CD4-positive, alpha-beta T cell treated with Interleukin-1 beta for 1 hour (primary cell): ENCODE measurements around the gene S100A16.
"Not testable (repeated sequence)": the region's sequence is repeated elsewhere in the genome, so short reads cannot be mapped to it uniquely, and the experiment has no call there.

ENCODE experiments used
- DNase-seq, 2 donors: peaks; one replicate each; pipeline ENCODE4 v3.0.0-alpha.2; 2020 to 2022

Gene S100A16

DNA sequence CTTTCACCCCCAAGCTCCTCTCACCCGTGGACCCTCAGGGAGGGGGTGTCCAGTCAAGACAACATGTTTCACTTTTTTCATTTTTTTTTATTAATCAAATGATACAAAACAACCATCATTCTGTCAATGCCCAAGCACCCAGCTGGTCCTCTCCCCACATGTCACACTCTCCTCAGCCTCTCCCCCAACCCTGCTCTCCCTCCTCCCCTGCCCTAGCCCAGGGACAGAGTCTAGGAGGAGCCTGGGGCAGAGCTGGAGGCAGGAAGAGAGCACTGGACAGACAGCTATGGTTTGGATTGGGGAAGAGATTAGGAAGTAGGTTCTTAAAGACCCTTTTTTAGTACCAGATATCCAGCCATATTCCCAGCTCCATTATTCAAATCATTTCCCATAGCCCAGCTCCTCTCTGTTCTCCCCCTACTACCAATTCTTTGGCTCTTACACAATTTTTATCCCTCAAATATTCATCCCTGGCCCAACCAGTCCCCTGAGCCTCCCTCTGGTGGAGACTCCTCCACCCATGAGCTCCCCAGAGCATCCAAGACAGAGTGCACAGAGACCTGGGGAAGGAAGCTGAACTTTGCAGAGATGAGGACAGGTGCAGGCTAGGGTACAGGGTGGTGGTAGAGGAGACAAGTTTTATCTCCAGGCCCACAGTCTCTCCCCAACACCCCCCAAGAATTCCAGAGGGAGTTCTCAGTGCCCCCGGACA lies 1.4 kb upstream of the S100A16 start:
- DNase-seq, result no peak

DNA sequence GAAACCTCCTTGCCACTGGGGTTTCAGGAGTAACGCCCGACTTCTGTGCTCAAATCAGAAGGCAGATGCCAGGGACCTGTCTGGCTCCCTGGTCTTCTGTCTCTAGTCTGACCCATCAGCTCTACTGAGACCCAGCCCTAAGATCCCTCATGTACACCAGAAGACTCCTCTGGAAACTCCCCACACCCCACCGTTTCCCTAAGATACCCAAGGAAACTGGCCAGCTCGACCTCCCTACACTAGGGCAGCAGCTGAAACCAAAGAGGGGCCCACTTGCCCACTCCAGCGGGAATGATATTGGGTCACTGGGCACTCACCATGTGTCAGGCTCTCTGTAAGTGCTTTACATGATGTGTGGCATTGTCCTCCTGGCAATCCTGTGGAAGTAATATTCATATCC lies 469 bp upstream of the S100A16 start:
- no peak for DNase-seq

DNA sequence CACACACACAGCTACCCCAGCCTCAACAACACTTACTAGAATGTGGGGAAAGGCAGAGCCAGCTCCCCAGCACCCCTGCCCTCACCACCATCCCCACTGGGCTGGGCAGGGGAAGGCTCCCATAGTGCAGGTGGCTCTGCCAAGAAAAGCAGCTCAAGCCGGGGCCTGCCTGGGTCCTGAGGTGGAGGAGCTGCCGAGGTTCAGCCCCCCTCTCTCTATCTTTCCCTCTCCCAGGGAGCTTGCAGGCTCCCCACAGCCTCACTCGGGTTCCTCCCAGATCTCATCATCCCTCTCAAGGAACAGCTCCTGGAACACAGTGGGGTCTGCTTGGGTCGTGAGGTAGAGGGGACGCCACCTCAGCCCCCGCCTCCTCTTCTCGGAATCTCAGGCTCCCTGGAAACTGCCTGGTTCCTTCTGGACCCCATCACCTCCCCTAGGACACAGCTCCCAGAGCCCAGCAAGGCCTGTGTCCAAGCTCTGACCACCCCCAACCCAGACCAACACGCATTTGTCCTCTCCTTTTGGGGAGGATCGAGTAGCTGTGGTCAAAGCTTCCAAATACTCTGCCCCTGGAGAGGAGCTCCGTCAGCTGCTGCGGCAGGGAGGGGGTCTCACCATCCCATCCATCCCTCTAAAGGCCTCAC lies 704 bp downstream of the S100A16 start:
- DNase-seq, result no peak

DNA sequence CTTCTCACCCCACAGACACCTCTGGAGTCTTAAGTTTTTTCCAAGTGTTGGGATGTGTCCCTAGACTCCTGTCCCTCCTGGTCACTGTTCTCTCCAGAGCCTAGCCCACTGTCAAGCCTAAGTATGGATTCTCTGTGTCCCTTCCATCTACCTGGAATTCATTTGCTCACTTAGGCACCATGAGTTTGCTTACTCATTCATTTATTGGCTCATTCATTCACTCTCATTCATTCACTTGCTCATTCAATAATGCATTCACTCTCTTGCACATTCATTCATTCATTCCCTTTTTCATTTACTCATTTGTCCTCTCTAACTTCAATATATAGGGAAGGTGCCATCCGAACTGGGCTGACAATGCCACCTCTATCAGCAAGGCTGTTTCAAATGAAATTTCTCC lies 1.6 kb downstream of the S100A16 start:
- DNase-seq, result no peak

DNA sequence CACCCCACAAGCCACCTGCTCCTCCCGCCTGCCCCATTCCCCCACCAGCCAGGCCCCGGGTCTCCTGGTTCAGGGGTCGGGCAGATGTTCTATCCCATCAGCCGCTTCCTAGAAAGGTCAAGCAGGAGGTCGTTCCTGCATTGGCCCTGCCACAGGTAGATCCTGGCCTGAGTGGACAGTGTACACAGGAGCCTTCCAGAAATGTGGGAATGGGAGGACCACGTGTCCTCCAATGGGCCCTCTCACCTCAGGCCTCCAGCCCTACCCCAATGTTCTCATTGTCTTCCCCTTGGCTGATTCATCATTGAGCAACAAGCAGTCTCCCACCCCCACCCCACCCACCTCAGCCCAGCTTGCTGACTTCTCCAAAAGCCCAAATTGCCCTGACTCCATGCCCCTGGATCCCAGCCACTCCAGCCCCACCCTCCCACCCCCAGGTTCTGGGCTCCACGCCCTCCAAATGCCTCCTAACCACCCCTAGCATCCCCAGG lies 2.1 kb downstream of the S100A16 start:
- no peak for DNase-seq

DNA sequence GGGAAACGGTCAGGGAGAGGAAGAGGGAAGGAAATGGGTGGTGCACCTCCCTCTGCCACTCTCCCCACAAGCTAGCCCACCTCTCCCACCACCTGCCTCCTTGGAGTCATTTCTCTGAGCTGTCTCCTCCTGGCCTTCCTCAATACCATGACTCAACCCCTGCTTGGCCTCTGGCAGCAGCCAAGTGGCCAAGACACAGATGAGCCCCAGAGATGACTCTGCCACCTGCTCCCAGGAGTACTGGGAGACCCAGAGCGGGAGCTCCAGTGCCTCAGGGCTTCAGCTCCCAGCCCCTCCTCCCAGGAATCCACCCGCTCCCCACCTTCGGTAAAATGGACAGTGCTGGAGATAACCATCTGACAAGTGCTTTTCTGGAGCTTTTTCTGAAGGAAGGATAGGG lies 2.6 kb downstream of the S100A16 start:
- no peak for DNase-seq

DNA sequence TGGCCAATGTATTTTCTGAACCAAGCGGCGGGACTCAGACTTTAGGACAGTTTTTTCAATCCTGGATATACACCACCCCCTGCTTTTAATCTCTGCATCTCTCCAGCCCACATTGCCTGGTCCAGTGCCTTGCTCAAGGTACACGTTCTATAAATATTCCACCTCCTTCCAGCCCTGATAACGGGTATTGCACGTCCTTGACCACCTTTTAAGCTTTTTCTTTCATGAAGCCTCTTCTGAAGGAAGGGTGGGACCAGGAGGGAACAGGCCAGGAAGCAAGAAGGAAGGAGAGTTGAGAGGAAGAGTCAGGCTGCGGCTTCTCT lies 3.4 kb downstream of the S100A16 start:
- DNase-seq, result no peak

DNA sequence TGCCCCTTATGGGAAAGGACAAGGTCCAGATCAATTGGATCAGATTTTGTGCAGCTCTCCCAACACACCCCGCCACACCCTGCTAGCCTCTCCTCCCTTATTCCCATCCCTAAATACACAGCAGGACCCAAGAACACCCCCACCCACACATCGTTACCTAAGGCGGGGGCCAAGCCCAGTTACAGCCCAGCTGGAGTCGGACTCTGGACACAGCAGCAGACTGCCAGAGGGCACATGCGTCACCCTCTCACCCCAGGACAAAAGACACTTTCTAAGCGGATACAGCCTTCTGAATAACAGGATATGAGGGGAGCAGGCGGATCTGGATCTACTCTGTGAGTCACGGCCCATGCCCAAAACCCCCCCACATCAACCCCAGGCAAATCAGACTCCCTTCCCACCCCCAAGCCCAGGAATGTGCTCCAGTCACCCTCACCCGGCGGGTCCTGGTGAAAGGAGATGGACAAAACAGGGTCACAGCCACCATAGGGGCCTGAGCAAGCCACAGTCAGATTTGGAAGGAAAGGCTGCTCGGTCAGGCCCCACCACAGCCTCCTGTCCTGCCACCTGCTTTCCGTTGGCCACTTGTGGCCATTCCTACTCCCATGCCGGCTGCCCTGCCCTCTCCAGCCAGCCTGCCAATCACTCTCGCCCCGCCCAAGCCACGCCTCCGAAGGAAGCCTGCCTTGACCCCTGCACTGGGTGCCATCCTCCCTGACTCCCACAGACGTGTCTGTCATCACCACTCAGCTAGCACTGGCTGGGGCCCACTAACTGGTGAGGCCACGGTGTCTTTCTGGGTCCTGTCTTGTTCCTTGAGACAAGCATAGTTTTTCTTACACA lies 4.0 kb downstream of the S100A16 start:
- no peak for DNase-seq

DNA sequence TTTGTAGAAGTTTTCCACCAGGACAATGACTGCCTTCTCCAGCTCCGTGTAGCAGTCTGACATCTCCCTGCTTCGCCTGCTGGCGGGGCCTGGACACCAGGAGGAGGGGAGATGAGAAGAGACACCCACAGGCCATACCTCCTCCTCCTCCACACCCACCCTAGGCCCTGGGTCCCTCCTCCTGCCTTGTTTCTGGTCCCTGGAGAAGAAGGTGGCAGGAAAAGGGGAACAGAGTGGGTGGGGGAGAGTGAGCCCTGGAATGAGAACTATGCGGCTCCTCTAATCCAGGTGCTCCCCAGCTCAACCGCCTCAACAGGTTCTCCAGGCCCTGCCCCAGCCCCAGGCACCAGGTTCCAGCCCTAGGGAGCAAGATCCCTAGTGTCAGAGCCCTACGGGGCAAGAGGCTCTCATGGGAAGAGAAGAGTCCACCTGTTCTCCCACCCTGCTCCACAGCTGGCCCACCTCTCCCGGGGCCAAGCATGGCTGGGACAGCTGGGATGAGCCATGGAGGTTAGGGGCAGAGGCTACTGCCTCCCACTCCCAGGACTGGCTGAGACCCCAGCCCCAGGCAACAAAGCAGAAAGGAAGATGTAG lies 4.8 kb downstream of the S100A16 start:
- DNase-seq, result no peak

DNA sequence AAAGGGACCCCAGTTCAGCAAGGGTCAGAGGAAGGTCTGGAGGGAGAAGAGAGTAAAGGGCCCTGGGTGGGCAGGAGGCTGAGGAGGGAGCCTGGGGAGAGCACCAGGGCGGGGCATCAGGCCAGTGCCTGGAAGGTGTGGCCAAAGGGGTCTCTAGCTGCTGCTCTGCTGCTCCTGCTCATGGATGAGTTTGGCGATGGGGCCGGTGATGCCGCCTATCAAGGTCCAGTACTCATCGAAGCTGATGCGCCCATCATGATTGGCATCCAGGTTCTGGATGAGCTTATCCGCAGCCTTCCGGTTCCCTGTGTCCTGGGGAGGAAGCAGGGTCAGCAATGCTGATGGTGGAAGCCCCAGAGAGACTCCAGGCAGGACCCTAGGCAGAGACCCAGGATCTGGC lies 5.6 kb downstream of the S100A16 start:
- no peak for DNase-seq

DNA sequence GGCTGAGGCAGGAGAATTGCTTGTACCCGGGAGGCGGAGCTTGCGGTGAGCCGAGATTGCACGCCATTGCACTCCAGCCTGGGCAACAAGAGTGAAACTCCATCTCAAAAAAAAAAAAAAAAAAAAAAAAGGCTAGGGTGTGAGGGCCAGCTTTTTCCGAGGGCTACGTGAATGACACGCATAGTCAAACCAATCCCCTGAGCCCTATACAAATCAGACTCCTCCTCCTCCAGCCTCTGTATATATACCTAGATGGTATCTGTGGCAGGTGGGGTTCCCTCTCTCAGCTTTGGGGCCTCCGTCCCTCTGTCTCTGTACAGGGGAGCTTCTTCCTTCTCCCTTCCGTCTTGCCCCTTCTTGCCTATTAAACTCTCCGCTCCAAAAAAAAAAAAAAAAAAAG lies 6.7 kb downstream of the S100A16 start:
- no peak for DNase-seq

DNA sequence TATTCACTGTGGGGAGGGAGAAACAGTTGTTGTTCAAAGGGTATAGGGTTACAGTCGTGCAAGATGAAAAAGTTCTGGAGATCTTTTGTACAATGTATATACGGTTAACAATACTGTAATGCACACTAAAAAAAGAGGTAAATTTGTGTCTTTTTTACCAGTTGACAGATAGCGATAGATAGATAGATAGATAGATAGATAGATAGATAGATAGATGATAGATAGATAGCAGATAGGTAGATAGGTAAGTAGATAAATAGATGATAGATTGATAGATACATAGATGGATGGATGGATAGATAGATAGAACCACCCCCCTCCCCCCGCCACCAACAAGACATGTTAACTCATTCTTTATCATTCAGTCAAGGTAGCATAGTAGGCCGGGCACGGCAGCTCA lies 10.2 kb downstream of the S100A16 start:
- no peak for DNase-seq

DNA sequence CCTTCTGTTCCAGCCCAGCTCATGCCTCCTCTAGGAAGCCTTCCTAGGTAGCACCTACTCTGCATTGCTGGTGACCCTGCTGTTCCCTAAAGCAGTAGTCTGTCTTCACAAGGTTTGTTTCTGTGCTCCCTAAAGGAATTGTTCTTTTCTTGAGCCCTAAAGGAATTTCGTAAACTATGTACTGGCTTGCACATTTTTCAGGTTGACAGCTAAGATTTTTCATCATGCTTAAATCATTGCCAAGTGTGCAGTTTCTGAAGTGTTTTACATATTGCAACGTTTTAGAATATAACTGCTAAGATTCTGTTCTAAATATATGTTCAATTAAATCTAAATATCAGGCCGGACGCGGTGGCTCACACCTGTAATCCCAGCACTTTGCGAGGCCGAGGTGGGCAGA lies 13.1 kb downstream of the S100A16 start:
- DNase-seq, result no peak

DNA sequence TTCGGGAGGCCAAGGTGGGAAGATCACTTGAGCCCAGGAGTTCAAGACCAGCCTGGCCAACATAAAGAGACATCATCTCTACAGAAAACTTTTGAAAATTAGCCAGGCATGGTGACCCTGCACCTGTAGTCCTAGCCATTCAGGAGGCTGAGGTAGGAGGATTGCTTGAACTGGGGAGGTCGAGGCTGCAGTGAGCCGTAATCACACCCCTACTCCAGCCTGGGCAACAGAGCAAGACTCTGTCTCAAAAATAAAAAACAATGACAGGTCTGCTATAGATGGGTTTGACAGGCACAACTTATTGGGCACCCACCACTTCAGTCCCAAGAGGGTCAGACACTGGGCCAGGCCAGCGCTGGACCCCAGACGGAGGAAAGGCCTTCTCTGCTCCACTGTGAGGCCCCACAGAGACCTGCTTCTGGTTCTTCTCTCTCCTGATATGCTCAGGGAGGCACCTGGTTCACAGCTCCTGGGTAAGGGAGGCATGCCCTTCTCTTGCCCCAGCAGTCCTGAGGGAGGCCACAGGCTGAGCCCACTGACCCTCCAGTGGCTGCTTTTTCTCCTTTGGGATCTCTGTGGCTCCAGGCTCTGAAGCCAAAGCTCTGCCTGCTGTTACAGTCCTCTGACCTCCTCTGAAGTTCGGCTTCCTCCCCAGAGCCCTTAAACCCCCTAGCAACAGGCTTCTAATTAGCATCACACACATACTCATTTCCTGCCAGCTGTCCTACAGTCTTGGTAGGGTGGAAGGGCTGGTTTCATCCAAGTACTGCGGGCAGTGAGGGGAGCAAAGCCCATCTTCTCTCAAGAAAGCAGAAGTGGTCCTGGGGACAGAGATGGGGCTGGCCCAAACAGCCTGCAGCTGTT lies 14.4 kb downstream of the S100A16 start:
- peak; percentile 14 to 75 for DNase-seq

DNA sequence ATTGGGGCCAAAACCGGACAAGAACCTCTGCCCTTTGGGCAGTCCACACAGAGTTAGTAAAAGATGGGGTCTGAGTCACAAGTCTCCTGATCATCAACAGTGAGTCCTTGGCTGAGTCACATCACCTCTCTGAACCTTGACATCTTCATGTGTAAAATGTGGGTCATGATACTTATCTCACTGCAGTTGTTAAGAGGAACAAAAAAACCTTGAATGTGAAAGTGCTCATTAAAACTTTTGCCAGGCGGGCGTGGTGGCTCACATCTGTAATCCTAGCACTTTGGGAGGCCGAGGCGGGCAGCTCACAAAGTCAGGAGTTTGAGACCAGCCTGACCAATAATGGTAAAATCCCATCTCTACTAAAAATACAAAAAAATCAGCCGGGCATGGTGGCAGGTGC lies 15.7 kb downstream of the S100A16 start:
- DNase-seq, result no peak

DNA sequence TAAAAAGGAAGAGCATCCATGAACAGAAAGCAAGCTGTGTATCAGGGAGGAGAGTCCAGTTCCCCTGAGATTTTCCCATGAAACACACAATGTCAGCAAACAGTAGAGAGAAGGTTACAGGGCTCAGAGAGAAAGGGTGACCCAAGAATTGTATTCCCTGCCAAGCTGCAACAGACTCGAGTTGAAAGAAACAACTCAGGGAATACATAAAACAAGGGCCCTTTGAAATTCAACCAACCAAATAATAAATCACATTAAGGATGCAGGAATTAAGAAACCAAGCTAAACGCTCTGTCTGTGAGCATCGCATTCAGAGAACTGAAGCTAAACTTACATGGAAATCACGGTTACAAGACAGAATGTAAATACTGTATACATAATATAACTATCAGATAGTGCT lies 20.2 kb downstream of the S100A16 start:
- DNase-seq, result no peak

DNA sequence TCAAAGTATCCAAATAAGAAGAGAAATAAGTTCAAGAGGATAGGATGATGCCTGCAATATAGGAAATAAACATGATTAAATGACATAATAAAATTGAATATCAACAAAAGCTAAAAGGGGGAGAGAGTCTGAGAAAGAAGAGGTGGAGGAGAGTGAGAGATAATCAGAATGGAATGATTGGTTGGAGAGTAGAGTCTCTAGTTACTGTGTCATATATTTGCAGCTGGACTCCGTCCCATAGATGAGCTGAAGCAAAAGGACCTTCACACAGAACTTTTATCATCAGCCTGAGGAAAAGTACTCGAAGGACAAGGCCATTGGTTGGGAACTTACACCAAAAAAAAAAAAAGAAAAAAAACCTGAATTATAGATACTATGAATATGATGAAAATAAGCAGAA lies 24.5 kb downstream of the S100A16 start:
- no peak for DNase-seq

DNA sequence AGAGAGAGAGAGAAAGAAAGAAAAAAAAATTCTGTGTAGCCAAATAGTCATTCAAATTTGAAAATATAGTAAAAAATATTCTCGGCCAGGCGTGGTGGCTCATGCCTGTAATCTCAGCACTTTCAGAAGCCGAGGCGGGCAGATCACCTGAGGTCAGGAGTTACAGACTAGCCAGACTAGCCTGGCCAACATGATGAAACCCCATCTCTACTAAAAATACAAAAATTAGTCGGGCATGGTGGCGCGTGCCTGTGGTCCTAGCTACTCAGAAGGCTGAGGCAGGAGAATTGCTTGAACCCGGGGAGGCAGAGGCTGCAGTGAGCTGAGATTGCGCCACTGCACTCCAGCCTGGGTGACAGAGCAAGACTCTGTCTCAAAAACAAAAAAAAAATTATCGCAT lies 24.9 kb downstream of the S100A16 start:
- not testable (repeated sequence) for DNase-seq

DNA sequence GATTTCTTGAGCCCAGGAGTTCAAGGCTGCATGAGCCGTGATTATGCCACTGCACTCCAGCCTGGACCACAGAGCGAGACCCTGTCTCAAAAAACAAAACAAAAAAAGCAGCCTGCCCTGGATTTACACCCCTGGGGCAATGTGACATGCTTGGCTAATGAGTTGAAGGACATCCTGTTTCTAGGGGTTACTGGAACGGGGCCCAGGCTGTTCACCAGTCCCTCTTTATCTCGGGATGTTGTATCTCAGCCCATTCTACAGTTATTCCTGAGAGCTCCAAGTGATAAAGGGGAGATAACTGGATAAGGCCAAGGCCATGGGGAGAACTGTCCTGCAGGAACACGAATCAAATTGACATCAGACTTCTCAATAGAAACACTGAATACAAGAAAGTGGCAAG lies 25.6 kb downstream of the S100A16 start:
- DNase-seq, result no peak

DNA sequence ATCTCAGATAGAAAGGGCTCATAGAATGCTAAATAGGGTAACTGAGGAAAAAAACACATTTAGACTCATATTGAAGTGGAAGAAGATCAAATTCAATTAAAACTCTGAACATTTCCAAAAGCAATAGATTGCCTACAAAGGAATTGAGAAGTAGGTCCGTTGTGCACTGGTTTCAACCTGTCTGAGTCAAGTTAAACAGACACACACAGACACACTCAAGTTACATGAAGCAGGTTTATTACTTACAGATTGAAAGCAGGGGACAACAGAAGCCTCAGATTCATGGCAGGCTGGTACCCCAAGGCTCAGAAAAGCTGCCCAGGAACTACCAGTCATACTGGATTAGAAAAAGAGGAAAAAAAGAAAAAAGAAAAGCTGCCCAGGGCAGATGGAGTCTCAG lies 26.6 kb downstream of the S100A16 start:
- no peak for DNase-seq

DNA sequence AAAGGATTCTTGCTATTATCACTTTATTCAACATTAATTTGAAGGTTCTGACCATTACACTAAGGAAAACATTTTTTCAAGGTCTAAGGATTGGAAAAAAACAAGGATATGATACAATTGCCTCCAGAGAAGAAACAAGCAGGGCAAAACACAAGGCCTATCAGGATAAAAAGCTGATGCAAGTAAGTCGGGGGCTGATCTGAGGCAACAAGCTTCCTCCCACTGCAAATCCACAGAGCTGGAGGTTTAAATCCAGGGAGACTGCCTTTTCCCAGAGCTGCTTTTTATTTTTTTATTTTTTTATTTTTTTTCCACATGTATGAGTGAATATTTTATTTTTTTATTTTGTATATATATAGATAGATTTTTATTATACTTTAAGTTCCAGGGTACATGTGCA lies 27.9 kb downstream of the S100A16 start:
- DNase-seq, result no peak

DNA sequence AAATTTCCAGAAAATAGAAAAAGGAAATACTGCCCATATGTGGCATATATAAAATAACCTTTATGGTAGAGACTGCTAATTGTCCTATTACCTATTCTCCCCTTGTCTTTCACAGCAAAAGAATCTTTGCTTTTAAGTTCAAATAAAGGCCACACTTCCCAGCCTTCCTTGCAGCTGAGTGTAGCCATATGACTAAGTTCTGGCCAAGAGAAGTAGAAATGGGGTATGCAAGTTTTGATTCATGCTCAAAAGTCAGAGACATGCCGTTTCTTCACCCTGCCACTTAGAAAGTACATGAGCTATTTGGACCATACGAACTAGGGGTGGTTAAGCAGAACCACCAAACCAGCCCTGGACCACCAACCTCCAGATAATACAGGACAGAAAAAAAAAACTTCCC lies 29.0 kb downstream of the S100A16 start:
- DNase-seq, result no peak

DNA sequence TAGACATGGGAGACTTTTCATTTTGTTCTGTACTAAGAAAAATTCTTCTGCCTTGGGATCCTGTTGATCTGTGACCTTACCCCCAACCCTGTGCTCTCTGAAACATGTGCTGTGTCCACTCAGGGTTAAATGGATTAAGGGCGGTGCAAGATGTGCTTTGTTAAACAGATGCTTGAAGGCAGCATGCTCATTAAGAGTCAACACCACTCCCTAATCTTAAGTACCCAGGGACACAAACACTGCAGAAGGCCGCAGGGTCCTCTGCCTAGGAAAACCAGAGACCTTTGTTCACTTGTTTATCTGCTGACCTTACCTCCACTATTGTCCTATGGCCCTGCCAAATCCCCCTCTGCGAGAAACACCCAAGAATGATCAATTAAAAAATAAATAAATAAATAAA lies 29.4 kb downstream of the S100A16 start:
- DNase-seq, result not testable (repeated sequence)
